Stimulated activated CD4-positive, alpha-beta T cell treated with anti-CD3 and anti-CD28 coated beads, Interleukin-1b, Interleukin-23, amount 100 ng/mL, for 1 hour (primary cell): ENCODE measurements around the gene SPINT4.
"Not testable (repeated sequence)": the region's sequence is repeated elsewhere in the genome, so short reads cannot be mapped to it uniquely, and the experiment has no call there.

Experiments
- DNase-seq, 2 donors: peaks; one replicate each; pipeline ENCODE4 v3.0.0-alpha.2; 2020; ENCODE audit warnings: low read depth in 2 of 2

Gene SPINT4

GRCh38 chr20:45722047-45722446 is at the start of gene SPINT4:
SPINT4 (plus strand) TSS chr20:45722347; CDS start chr20:45722368, 21 bp downstream.
- DNase-seq: no peak

GRCh38 chr20:45672765-45673164 is 49.4 kb upstream of the SPINT4 start:
- no peak for DNase-seq

GRCh38 chr20:45679650-45680049 is 42.5 kb upstream of the SPINT4 start:
- DNase-seq: no peak

- DNase-seq: no peak
Measured at GRCh38 chr20:45685896-45686295, 36.3 kb upstream of the SPINT4 start.

GRCh38 chr20:45693346-45693745 is 28.8 kb upstream of the SPINT4 start:
- DNase-seq: not testable (repeated sequence)

- DNase-seq: no peak
Measured at GRCh38 chr20:45695496-45695895, 26.7 kb upstream of the SPINT4 start.

GRCh38 chr20:45701104-45701503 is 21.0 kb upstream of the SPINT4 start:
- no peak for DNase-seq

- DNase-seq: no peak
Measured at GRCh38 chr20:45701873-45702272, 20.3 kb upstream of the SPINT4 start, which contains the start of gene WFDC13. WFDC13 (plus strand) TSS chr20:45702038; CDS start chr20:45702124, 86 bp downstream.

GRCh38 chr20:45704969-45705637 is 17.0 kb upstream of the SPINT4 start, which contains the start of gene WFDC10B:
WFDC10B (minus strand) TSS chr20:45705019; CDS start chr20:45685992, 19,027 bp downstream.
- no peak for DNase-seq

- DNase-seq: not testable (repeated sequence)
Measured at GRCh38 chr20:45716141-45716688, 5.9 kb upstream of the SPINT4 start.

GRCh38 chr20:45725134-45725533 is 3.0 kb downstream of the SPINT4 start:
- no peak for DNase-seq

- no peak for DNase-seq
Measured at GRCh38 chr20:45727044-45727443, 4.9 kb downstream of the SPINT4 start.

GRCh38 chr20:45732199-45732598 is 10.1 kb downstream of the SPINT4 start:
- no peak for DNase-seq

- DNase-seq: no peak
Measured at GRCh38 chr20:45735552-45735951, 13.4 kb downstream of the SPINT4 start.

GRCh38 chr20:45735988-45736387 is 13.8 kb downstream of the SPINT4 start:
- no peak for DNase-seq

- DNase-seq: no peak
Measured at GRCh38 chr20:45742596-45742995, 20.4 kb downstream of the SPINT4 start.

GRCh38 chr20:45745015-45745414 is 22.9 kb downstream of the SPINT4 start:
- DNase-seq: no peak

- no peak for DNase-seq
Measured at GRCh38 chr20:45751721-45752120, 29.6 kb downstream of the SPINT4 start.

- DNase-seq: no peak
Measured at GRCh38 chr20:45752746-45753145, 30.6 kb downstream of the SPINT4 start.

GRCh38 chr20:45758096-45758495 is 35.9 kb downstream of the SPINT4 start:
- no peak for DNase-seq

- DNase-seq: not testable (repeated sequence)
Measured at GRCh38 chr20:45759921-45760320, 37.8 kb downstream of the SPINT4 start.

GRCh38 chr20:45761966-45762365 is 39.8 kb downstream of the SPINT4 start:
- not testable (repeated sequence) for DNase-seq

- DNase-seq: not testable (repeated sequence)
Measured at GRCh38 chr20:45764618-45765282, 42.6 kb downstream of the SPINT4 start.
